K562 (cell line): ENCODE measurements around the gene KRT39. TPM values are rescaled to one million over a fixed set of nuclear protein-coding genes. Genes with fewer than 3 reads are reported as not detected.

ENCODE experiments used
- ATAC-seq: fragments of 200-7000 bp; cut with Tn5 transposase; 3 replicates; pipeline ENCODE4 v1.9.1; 2020; ENCODE audit warnings: moderate library complexity
- BruUV-seq: library from RNA; stranded (reverse); fragments of 400-500 nt; replicated peaks from 2 replicates; lab custom pipeline; 2021; lab: Mats Ljungman, UMichigan
- CTCF ChIA-PET: fragments of 300-600 bp; formaldehyde crosslinking; extraction: SDS; loops from one replicate; lab custom pipeline; 2021; ENCODE audit warnings: low intra/inter-chr PET ratio; lab: Yijun Ruan, JAX
- POLR2A ChIA-PET: fragments of 300-600, 350-650 bp; sonication (Branson Sonifier 250); formaldehyde crosslinking; extraction: SDS; loops from one replicate; lab custom pipeline; 2021; ENCODE audit warnings: antibody characterized with exemption, inconsistent platforms; lab: Yijun Ruan, JAX
- DNase-seq, 4 experiments: peaks; one replicate each; pipeline versions ENCODE4 v3.0.0 to v3.0.0-alpha.2; 2011 to 2018; ENCODE audit warnings: low spot score in 3 of 4, mixed read lengths in 3 of 4; ENCODE audit errors: extremely low read depth in 1 of 4
- FAIRE-seq: peaks from 2 replicates; lab custom pipeline; 2011; peaks lifted over from hg19 to GRCh38; lab: Jason Lieb, UNC
- H2AFZ ChIP-seq: 2 replicates; pipeline ENCODE4 v1.6.0; 2011; ENCODE audit warnings: low read depth, low read length, control low read depth, inconsistent platforms
- H3K27ac ChIP-seq: fragments of 200-600 bp; 3 replicates; pipeline ENCODE4 v1.8.0; 2011; ENCODE audit warnings: low read depth, mild to moderate bottlenecking, control low read depth, inconsistent platforms, low read length, moderate library complexity, mixed read lengths; ENCODE audit errors: extremely low read depth
- H3K27me3 ChIP-seq, 2 experiments: fragments of 300-600 bp in 1 of 2; 2 replicates in 1 of 2; 3 replicates in 1 of 2; pipeline versions ENCODE4 v1.6.0 to v1.8.0; 2011; ENCODE audit warnings: inconsistent platforms in 2 of 2, low read length in 2 of 2, mild to moderate bottlenecking in 1 of 2, mixed read lengths in 1 of 2, moderate library complexity in 1 of 2; ENCODE audit not compliant: control insufficient read depth in 2 of 2, insufficient read depth in 2 of 2
- H3K36me3 ChIP-seq: fragments of 300-600 bp; 3 replicates; pipeline ENCODE4 v1.8.0; 2011; ENCODE audit warnings: mild to moderate bottlenecking, low read length, inconsistent platforms; ENCODE audit not compliant: control insufficient read depth, insufficient read depth
- H3K4me1 ChIP-seq, 2 experiments: fragments of 200-600 bp in 1 of 2; replicated peaks in 1 of 2; 2 replicates in 1 of 2; 3 replicates in 1 of 2; pipeline versions ENCODE4 v1.5.1 to v1.8.0; 2011; ENCODE audit warnings: inconsistent platforms in 2 of 2, low read length in 2 of 2, mild to moderate bottlenecking in 1 of 2, mixed read lengths in 1 of 2, moderate library complexity in 1 of 2; ENCODE audit not compliant: control insufficient read depth in 2 of 2, insufficient read depth in 2 of 2
- H3K4me2 ChIP-seq: 2 replicates; pipeline ENCODE4 v1.6.1; 2011; ENCODE audit warnings: low read length, control low read depth, inconsistent platforms, mixed read lengths; ENCODE audit not compliant: insufficient read depth
- H3K4me3 ChIP-seq: fragments of 200-600 bp; sonication (generic), shearing (Covaris generic); 2 replicates; pipeline ENCODE4 v1.5.1; 2016; ENCODE audit warnings: control low read depth, inconsistent platforms
- H3K79me2 ChIP-seq: fragments of 200-600 bp; 3 replicates; pipeline ENCODE4 v1.8.0; 2011; ENCODE audit warnings: low read length, inconsistent platforms; ENCODE audit not compliant: control insufficient read depth, insufficient read depth
- H3K9ac ChIP-seq, 2 experiments: 2 replicates each; pipeline versions ENCODE4 v1.6.0 to v1.6.1; 2011; ENCODE audit warnings: low read depth in 2 of 2, low read length in 2 of 2, control low read depth in 1 of 2, inconsistent platforms in 1 of 2, mild to moderate bottlenecking in 1 of 2, mixed read lengths in 1 of 2; ENCODE audit not compliant: insufficient read depth in 1 of 2
- H3K9me1 ChIP-seq: one replicate; pipeline ENCODE4 v1.6.0; 2011; ENCODE audit warnings: inconsistent platforms, mild to moderate bottlenecking, low read length, moderate library complexity; ENCODE audit not compliant: control insufficient read depth, insufficient read depth
- H3K9me3 ChIP-seq: replicated peaks from 2 replicates; pipeline ENCODE4 v1.5.1; 2011; ENCODE audit warnings: low read depth, low read length, inconsistent platforms; ENCODE audit not compliant: control insufficient read depth, insufficient read depth
- H4K20me1 ChIP-seq: replicated peaks from 2 replicates; pipeline ENCODE4 v1.6.1; 2011; ENCODE audit warnings: low read length, inconsistent platforms, mixed read lengths; ENCODE audit not compliant: control insufficient read depth, insufficient read depth
- ATF3 ChIP-seq, 2 experiments: fragments of 450-650 bp in 1 of 2; sonication (generic) in 1 of 2; formaldehyde crosslinking in 1 of 2; IDR thresholded peaks in 1 of 2; conservative IDR thresholded peaks in 1 of 2; 2 replicates each; pipeline versions ENCODE4 v1.6.1 to v1.8.1; 2016 to 2023; ENCODE audit warnings: mild to moderate bottlenecking in 2 of 2, moderate library complexity in 2 of 2, inconsistent platforms in 1 of 2, missing genetic modification reagents in 1 of 2
- BACH1 ChIP-seq: fragments of 200-800 bp; sonication (Bioruptor generic); IDR thresholded peaks from 2 replicates; pipeline ENCODE4 v1.6.1; 2016; ENCODE audit warnings: missing genetic modification characterization, missing compliant biosample characterization
- WGBS: fragments of 100-300 bp; shearing (Covaris generic); methylation state at CpG from one replicate; pipeline ENCODE4 v1.1.6; 2016; ENCODE audit warnings: low coverage, mixed read lengths; ENCODE audit not compliant: insufficient coverage; ENCODE audit errors: missing lambda C conversion rate; 5-methylcytosine and 5-hydroxymethylcytosine counted together
- in situ Hi-C: fragments of 300-500 bp; cut with MboI; formaldehyde crosslinking; loops from 4 replicates; pipeline ENCODE4 v1.15.0; 2018; ENCODE audit warnings: inconsistent platforms, mixed read lengths
- intact Hi-C: fragments of 100-400 bp; cut with micrococcal nuclease; formaldehyde crosslinking; loops from 2 replicates; pipeline ENCODE4 v1.14.2; 2022
- polyA plus RNA-seq, 8 experiments: library from polyadenylated mRNA; depleted of rRNA in 4 of 8; stranded (reverse) in 5 of 8; unstranded in 3 of 8; fragments of >200 nt; fragmentation: Nextera tagmentation in 2 of 8; fragmentation: Illumina TruSeq in 1 of 8; extraction: Ambion mirVana in 2 of 8; extraction: Trizol in 1 of 8; gene quantifications; 2 replicates each; pipeline versions ENCODE4 v1.2.1 to v1.2.3, GENCODE V29; 2011 to 2014; ENCODE audit warnings: inconsistent platforms in 1 of 8, missing spikeins in 1 of 8
- total RNA-seq, 7 experiments: library from RNA; depleted of rRNA in 6 of 7; stranded (reverse); fragments of >200 nt in 6 of 7; fragmentation: Illumina TruSeq in 2 of 7; extraction: Trizol in 2 of 7; gene quantifications; 2 replicates each; pipeline versions ENCODE4 v1.2.1 to v1.2.3, GENCODE V29; 2011 to 2021; ENCODE audit warnings: low replicate concordance in 1 of 7

KRT39 gene
- total and polyA plus RNA-seq, 9 of the 15 experiments (the other 6 are each of a cell fraction or from before 2014, with no cell fraction given), result not detected

- Histone ChIP-seq H3K79me2 (no peaks in the 10 kb centered on the region), H3K9me3 (no peaks in the 10 kb centered on the region), H3K4me1 (no peaks in the 10 kb centered on the region), H3K9me1 (no peaks in the 10 kb centered on the region), H3K4me2 (no peak overlapping the region), H3K27ac (no peak overlapping the region), H3K27me3 (peaks cover 17 to 18% of the 10 kb centered on the region in 2 experiments; a peak in 4 of 5 replicates), H3K4me3 (no peak overlapping the region), H4K20me1 (no peaks in the 10 kb centered on the region), H3K36me3 (no peaks in the 10 kb centered on the region), H3K9ac (no peak overlapping the region)
- WGBS, result 0% methylated on average over 3 of the region's 3 CpGs
- no peak for ATAC-seq
- DNase-seq, result no peak
- intact Hi-C loops, result no loop called here
- TF ChIP-seq BACH1 (no peak), ATF3 (IDR thresholded peaks at IDR 0.05) (peak; percentile 41; the same call in 1 of the 2 replicates), ATF3 (CRISPR knock-in tag; conservative IDR thresholded peaks at IDR 0.05) (no peak)
- TF ChIP-seq, all 486 proteins: peak for 1
- H2AFZ ChIP-seq, result no peak overlapping the region
- ChIA-PET POLR2A (no interaction called here), CTCF (no interaction called here)
- in situ Hi-C loops, result no loop called here
- no peak for FAIRE-seq
- BruUV-seq, result no TSS peak
Measured at GRCh38 chr17:40915199-40915661, 51.5 kb downstream of the KRT39 start.
